Measurements from ENCODE around the gene FZD10. TPM values are rescaled to one million over a fixed set of nuclear protein-coding genes. Genes with fewer than 3 reads are reported as not detected.

The FZD10 gene
- polyA plus RNA-seq, 3 donors: 0.14 to 0.79 (median 0.76) TPM

DNA sequence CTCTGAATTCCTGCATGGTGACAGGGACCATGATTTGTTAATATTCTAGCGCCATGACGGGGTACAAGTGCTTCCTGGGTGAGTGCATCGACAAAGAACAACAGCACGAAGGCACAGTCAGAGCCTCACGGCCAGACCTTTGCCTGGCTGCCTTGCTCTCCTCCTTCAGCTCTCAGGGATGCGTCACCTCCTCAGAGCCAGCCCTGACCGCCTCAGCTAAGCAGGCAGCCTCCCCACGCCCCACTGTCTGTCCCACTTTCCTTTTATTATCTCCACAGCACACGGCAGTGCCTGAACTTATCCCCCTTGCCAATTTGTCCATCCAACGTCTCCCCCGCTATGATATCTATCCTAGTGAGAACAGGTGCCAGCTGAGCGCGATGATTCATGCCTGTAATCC, 16.5 kb upstream of the FZD10 start:
- no peak overlapping the region for H3K27ac ChIP-seq (ENCODE audit: low read depth, low read length)
- WGBS, 3 donors: 58 to 69% (median 64%) methylated on average over 13 of the region's 13 CpGs

DNA sequence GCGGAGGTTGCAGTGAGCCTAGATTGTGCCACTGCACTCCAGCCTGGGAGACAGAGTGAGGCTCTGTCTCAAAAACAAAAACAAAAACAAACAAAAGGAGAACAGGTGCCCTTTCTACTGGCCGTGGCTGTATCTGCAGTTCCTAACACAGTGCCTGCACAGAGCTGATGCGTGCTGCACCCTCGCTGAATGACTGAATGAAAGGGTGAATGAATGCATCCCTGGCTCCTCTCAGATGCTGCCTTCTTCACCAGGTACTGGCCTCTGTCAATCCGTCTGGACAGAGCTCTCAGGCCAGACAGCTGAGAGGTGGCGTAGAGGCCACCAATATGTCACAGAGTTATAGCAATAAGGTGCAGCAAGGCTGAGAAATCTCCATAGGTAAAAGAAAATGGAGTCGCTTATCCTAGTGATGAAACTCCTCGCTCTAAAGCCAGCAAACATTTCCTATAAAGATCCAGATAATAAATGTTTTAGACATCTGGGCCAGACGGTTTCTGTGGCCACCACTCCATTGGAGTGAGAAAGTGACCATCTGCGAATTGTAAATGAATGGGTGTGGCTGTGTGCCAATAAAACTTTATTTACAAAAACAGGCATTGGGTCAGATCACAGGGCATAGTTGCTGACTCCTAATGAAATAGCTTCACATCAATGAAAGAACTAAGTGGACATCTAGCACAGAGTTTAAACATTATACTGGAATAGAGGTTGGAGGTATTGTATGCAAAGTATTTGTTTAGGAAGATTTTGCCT, 15.9 kb upstream of the FZD10 start:
- no peak overlapping the region for H3K27ac ChIP-seq (ENCODE audit: low read depth, low read length)
- 64 to 69% (median 66%) methylated on average over 10 of the region's 10 CpGs for WGBS, 3 donors

DNA sequence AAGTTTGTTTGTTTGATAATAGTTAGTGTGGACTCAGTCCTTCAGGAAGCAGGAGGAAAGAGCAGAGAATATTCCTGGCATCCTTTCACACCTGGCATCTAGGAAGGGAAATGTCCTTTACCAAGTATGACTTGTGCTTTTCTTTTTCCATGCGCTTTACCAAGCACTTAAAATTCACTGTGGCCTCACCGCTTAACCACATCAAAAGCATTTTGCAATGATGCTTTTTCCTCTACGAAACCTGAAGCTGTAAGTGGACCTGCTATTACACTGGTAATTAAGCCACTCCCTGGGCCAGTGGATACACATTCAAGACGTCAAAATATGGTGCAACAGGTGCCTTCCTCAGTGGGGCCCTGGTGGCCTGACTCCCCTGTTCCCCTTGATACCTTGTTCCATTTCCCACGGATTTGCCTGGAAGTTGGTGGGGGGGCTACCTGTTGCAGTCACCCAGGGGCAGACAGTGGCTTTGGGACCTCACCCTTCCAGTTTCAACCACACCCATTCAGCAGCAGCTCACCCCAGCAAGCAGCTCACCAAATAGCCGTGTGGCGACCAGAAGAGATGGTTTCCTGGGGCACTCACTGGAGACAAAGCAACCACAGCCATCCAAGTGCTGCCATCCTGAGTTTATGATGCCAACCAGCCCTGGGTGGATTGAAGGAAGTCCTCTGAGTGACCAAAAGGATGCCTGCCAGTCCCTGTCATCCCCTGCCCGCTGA, 14.2 kb upstream of the FZD10 start:
- WGBS, 3 donors: 47 to 62% (median 52%) methylated on average over 8 of the region's 8 CpGs
- H3K27ac ChIP-seq (ENCODE audit: low read depth, low read length): no peak overlapping the region

DNA sequence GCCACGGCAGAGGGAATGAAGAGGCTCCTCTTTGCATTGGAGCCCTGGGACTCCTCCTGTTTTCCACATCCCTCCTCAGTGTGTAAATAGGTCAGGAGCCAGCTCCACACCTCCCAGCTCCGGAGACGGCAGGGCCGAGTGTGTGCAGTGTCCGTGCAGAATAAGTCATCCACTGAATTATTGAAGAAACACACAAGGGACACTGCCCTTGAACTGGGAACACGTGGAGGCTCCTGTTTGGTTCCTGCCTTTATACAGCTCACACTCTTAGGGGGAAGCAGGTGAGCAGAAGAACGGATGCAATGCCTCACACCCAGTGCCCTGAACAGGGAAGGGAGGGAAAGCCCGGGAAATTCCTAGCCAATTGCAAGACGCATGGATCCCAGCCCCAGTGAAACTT, 10.4 kb upstream of the FZD10 start:
- whole genome bisulfite sequencing, 3 donors: 72 to 81% (median 80%) methylated on average over 8 to 9 of the region's 9 CpGs
- no peak overlapping the region for H3K27ac ChIP-seq (ENCODE audit: low read depth, low read length)

DNA sequence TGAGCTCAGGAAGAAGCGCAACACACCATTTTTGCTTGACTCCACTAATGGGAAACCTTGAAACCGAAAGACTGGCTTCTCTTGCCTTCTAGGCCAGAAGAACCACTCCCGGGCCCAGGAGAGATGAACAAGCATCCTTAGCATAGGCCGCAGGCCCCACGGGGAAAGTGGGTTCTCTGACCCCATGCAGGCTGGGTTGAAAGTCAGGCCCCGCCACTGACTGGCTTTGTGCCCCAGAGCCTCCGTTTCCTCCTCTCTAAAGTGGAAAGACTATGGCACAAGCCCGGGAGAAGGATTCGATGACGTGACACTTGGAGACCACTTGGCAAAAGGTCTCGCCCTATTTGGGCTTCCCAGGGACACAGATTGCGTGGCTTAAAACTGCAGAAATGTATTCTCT, 9.9 kb upstream of the FZD10 start:
- H3K27ac ChIP-seq (ENCODE audit: low read depth, low read length): no peak overlapping the region
- 85 to 94% (median 85%) methylated on average over 12 of the region's 12 CpGs for WGBS, 3 donors

DNA sequence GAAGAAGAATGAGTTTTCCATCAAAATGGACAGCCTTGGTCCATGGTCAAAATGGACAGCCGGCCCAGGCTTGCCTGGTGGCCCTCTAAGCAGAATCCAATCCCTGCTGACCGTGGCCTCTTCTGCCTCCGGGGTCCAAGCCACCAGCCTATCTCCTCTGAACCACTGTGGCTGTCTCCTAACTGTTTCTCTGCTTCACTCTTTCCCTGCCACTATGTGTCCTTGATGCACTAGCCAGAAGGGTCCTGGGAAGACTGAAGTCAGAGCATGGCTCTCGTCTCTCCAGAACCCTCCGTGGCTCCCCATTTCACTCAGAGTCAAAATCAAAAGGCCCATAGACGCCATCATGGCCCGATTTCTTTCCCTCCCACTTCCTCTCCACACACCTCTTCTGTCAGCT, 8.5 kb upstream of the FZD10 start:
- 73 to 90% (median 88%) methylated on average over 7 of the region's 7 CpGs for WGBS, 3 donors
- H3K27ac ChIP-seq (ENCODE audit: low read depth, low read length): no peak overlapping the region

DNA sequence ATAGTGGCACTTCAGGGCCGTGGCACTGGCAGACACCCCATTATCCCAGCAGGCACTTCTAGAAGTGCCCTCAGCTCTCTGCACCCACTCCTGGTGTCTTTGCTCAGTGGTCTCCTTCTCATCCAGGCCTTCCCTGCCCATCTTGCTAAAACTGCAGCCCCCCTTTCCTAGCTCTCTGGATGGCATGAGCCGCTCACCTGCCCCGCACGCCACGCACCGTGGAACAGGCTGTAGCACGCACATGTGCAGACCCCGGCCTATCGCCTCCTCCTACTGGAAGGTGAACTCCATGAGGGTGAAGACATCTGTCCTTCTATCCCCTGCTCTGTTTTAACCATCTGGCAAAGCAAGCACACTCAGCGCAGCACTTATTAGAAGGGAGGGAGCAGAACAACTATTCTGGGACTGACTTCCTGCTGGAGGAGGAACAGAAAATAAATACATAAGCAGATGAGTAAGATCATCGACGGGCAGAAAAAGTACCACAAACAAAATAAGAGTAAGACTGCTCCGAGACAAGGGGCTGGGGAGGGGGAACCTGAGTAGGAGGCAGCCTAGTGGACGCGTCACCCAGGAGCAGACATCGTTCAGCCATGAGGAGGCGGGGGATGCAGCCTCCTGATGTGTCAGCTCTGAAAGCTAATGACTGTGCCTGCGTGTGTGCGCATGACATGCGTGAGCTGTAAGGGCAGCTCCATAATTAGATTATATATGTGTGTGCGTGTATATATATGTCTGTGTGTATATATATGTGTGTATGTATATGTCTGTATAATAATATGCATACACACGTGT, 7.8 kb upstream of the FZD10 start:
- H3K27ac ChIP-seq (ENCODE audit: low read depth, low read length): no peak overlapping the region
- 83 to 88% (median 88%) methylated on average over 22 of the region's 22 CpGs for WGBS, 3 donors

DNA sequence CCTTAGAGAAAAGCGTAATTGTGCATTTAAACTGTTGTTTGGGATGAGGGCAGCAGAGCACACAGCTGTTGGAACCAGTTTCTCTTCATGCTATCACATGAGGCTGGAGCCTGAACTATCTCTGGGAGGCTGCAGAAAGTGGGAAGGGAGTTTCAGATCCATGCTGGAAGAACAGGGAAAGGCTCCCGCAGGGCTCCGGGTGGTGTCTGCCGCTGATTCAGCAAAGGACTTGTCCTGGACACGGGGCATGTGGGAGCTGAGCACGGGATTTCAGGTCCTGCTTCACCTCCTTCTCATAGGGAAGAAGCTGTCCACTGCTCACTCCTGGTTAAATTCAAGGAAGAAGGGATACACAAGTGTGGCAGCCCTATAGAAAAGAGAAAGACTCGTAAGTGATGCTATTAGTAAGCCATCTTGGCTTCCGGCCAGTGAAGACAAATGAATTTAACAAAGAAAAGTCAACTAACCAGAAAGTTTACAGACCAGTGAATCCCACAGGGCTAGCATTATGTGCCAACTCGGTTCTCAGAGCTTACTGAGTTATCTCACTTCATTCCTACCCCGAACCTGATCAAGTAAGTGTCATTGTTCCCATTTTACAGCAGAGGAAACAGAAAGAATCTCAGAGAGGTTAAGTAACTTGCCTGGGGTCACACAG, 6.7 kb upstream of the FZD10 start:
- H3K27ac ChIP-seq (ENCODE audit: low read depth, low read length): no peak overlapping the region
- WGBS, 3 donors: 72 to 77% (median 75%) methylated on average over 10 of the region's 10 CpGs

DNA sequence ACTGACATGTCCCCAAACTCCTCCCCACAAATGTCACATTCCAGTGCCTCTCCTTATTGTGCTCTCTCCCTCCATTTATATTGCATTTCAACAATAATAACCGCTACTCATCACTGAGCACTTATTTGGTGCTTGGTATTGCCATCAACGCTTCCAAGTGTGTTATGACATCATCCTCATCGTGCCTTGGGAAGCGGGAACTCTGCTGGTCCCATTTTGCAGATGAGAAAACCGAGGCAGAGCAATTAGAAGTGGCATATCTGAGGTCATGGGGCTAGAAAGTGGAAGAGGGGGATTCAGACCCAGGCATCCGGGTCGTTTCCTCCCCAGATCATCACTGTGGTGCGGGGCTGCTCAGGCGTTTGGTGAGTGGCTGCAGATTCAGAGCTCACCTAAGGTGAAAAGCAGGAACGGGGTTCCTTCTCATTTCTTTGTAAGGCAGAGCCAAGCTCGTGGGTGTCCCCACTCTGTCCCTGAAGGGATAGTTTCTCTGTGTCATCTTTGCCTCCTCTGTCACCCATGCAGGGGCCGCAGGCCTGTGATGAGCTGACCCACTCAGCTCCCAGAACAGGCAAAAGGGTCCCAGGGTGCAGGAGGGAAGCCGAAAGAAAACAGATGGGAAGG, 5.5 kb upstream of the FZD10 start:
- WGBS, 3 donors: 67 to 76% (median 71%) methylated on average over 13 of the region's 13 CpGs
- no peak overlapping the region for H3K27ac ChIP-seq (ENCODE audit: low read depth, low read length)

DNA sequence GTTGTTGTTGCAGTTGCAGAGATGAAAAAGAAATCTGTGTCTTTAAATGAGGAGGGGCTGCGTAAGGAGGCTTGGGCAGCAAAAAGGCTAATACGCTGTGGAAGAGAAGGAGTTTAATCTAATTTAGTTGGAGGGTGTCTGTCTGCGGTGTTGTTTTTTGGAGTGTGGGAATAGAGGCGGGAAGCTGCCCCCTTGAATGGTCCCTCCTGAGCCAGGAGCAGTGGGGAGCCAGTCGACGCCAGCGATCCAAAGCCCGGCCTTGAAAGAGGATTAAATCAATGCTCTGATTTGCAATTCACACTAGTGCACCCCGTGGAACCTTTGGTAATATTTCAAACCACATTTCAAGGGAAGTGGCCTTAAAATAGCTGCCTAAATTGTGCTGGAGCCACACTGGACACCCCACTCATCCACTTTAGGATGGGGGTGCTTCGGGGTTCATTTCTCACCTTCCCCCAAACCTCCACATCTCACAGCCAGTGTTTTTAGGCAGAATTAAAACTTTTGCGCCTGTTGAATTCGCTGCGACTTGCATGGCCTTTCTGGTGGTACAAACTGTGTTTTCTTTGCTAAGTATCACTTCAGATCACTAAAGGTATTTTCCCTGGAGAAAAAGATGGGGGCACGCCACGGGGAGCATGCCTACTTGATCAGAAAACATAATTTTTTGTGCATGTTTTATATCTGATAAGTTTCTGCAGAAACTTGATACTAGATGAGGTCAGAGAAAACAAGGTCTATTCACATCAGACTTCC, 4.1 kb upstream of the FZD10 start:
- no peak overlapping the region for H3K27ac ChIP-seq (ENCODE audit: low read depth, low read length)
- WGBS, 3 donors: 26 to 43% (median 36%) methylated on average over 15 of the region's 15 CpGs

DNA sequence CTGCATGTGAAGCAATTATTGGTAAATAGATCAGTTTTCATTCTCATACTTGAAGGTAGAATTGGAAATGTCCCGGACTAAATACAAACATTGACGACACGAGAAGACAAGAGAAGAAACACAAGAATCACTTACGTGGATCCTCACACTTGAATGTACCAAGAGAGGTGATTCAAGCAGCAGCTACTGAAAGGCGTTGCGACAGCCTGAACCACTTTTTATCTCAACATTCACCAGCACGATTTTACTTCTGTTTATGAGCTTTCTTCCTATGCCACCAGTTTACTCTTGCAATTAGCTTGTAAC, 3.6 kb upstream of the FZD10 start:
- 41 to 59% (median 50%) methylated on average over 7 of the region's 7 CpGs for WGBS, 3 donors
- no peak overlapping the region for H3K27ac ChIP-seq (ENCODE audit: low read depth, low read length)

DNA sequence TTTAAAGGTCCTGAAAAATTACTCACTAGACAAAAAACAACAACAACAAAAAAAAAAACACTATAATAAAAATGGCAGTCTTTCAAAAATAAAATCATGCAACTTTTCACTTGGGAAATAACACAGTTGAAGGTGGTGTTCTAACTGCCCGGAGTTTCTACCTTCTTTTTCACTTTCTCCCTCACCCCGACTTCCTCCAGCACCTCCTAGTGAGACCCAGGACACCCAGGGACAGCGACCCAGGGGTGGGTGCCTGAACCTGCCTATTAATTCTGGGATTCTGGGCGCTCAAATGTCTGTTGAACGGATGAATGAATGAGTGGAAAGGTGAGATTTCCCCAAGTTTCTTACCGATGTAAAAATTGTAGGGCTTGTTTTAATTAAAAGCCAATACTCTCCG, 2.0 kb upstream of the FZD10 start:
- H3K27ac ChIP-seq (ENCODE audit: low read depth, low read length): no peak overlapping the region
- WGBS, 3 donors: 10 to 22% (median 22%) methylated on average over 7 of the region's 7 CpGs

DNA sequence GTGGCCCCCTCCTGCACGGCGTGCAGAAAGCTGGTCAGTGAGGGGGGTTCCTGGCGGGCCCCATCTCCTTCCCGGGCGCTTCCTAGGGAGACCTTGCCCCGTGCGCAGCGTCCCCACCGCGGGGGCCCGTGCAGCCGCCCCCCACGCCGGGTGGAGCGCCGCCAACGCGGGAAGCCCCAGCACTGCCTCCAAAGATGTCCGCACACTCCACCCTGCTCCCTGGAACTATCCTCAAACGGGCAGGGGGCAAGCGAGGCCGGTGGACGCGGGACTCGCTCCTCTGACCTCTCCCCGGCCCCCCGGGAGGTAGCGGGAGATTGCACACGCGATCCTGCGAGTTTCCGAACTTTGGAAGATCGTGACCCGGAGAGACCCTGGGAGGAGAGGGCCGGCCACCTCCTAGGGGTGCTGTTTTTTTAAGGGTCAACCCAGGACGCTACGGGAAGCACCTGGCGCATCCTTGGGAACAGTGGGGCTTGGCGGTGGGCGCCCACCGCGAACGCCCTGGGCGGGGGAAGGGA, 1.5 kb upstream of the FZD10 start:
- WGBS, 3 donors: 2 to 5% (median 3%) methylated on average over 40 to 44 of the region's 44 CpGs
- H3K27ac ChIP-seq (ENCODE audit: low read depth, low read length): no peak overlapping the region

DNA sequence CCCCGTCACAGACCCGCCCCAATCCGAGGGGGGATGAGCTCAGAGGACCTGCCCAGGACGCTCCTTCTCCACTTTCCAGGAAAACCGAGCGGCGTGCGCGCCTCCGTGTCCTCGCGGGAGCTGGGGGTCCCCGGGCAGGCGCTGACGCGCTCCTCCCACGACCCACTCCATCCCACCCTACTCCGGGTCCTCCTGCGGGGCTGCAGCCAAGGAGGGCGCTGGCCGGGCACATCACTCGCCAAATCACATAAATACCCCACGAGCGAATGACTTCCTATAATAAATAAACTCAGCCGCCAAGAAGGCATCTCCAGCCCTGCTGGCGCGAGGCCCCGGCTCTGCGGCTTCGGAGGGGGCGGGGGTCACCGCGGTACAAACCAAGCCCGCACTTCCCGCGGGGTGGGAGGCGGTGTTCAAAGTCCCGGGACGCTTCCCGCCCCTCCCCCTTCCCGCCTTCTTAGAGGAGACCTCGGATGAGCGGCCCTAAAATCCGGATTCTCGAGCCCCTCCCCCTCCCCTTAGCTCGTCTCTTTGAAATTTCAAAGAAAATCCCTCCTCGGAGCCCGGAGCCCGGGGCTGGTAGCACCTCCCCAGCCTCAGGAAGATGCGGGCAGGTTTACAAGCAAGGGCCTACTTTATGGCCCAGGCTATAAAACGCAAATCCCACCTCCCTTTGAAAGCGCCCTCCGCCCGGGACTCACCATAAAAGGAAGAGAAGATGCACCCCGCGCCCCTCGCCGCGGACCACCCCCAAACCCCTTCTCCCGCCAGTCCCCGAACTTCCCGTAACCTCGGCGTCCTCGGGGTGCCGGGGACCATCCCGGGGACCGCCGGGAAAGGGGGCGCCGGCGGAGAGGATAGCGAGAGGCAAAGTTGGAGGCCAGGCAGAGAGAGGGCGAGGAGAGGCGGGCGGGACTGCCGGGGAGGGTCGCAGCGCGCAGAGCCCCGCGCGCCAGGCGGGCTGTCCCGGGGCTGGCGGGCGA, 712 bp upstream of the FZD10 start:
- no peak overlapping the region for H3K27ac ChIP-seq (ENCODE audit: low read depth, low read length)
- WGBS, 3 donors: 1 to 2% (median 1%) methylated on average over 77 to 87 of the region's 87 CpGs

DNA sequence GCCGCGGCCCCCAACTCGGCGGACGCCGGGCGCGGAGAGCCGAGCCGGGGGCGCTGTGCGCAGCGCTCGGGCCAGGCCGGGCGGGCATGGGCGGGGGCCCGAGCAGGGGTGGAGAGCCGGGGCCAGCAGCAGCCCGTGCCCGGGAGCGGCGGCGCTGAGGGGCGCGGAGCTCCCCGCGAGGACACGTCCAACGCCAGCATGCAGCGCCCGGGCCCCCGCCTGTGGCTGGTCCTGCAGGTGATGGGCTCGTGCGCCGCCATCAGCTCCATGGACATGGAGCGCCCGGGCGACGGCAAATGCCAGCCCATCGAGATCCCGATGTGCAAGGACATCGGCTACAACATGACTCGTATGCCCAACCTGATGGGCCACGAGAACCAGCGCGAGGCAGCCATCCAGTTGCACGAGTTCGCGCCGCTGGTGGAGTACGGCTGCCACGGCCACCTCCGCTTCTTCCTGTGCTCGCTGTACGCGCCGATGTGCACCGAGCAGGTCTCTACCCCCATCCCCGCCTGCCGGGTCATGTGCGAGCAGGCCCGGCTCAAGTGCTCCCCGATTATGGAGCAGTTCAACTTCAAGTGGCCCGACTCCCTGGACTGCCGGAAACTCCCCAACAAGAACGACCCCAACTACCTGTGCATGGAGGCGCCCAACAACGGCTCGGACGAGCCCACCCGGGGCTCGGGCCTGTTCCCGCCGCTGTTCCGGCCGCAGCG, 639 bp downstream of the FZD10 start:
- H3K27ac ChIP-seq (ENCODE audit: low read depth, low read length): no peak overlapping the region
- 1 to 3% (median 2%) methylated on average over 65 to 76 of the region's 78 CpGs for WGBS, 3 donors

Data from adipose tissue (tissue), 3 donors.